HTR-8/SVneo (cell line): ENCODE measurements around the gene IFNG-AS1.

Experiments
- DNase-seq: peaks from one replicate; pipeline ENCODE4 v3.0.0; 2011; ENCODE audit warnings: low spot score, mixed read lengths; ENCODE audit not compliant: insufficient read length
- FAIRE-seq: peaks from 2 replicates; lab custom pipeline; 2011; peaks lifted over from hg19 to GRCh38; lab: Jason Lieb, UNC

The IFNG-AS1 gene

GRCh38 chr12:68031881-68032739, 42.9 kb downstream of the IFNG-AS1 start:
- DNase-seq (no peak), FAIRE-seq (no peak)

DNA sequence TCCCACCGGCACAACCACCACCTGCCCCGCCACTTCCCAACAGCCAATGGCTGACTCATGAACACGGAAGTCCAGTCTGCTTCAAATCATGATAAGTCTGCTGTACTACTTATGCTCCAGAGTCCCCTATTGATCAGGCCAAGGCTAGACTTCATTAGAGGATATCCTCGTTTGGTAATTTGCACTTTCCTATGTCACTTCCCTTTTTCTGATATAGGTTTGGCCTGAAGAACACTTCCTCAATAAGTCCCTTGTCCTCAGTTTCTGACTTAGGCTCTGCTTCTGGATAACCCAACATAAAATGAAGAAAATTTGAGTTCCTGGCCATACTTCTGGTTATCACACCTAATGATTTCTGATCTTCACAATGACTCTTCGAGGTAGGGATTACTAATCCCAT, 45.3 kb downstream of the IFNG-AS1 start:
- no peak for DNase-seq
- no peak for FAIRE-seq

- DNase-seq (no peak), FAIRE-seq (no peak)
Measured at GRCh38 chr12:68036642-68037041, 47.4 kb downstream of the IFNG-AS1 start.

DNA sequence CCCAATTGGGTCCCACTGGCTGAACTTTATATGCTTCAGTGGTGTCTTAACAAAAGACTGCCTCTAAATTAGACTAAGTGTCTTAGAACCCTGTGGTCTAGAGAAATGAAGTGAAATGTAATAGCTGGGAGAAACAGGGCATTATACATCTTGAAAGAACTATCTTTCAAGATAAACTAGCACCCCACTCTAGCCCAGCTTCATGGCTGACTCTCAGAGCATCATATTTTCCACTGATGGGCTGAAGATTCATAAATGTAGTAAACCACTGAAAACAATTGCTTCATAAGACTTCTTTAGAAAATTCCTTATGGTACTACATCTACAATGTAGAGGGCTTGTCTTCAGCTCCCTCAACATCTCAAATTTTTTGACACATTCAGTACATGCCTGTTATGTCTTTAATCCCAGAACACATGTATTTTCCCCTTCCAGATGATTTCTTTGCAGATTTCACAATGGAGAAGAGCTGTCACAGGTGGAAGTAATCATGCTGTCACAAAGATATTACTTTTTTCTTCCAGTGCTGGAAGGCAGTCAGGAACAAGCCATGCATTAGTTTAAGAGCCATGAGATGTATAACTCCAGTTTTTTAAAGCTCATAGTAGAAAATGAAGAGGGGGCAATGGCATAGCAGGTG, 48.5 kb downstream of the IFNG-AS1 start:
- DNase-seq = no peak
- FAIRE-seq = no peak

DNA sequence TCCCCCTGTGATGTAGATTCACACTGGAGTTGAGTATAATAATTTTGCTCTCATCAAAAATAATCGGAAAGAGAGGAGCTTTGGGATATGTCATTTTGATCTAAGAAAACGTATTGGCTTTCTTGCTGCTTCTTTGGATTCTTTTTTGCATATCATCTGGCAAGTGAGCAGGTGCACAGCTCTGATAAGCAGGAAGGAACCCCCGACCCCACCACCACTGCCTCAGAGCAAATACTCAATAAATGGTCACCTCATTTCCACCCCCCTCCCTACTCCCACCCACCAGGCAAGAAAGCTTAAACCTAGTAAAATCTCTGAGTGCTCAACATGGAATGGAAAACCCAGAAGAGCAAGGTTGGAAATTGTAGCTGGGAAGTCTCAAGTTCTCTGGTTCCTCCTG, 49.4 kb downstream of the IFNG-AS1 start:
- no peak for DNase-seq
- FAIRE-seq = no peak

GRCh38 chr12:68040450-68041075, 51.3 kb downstream of the IFNG-AS1 start:
- FAIRE-seq (peak; percentile 51), DNase-seq (peak; percentile 80)

DNA sequence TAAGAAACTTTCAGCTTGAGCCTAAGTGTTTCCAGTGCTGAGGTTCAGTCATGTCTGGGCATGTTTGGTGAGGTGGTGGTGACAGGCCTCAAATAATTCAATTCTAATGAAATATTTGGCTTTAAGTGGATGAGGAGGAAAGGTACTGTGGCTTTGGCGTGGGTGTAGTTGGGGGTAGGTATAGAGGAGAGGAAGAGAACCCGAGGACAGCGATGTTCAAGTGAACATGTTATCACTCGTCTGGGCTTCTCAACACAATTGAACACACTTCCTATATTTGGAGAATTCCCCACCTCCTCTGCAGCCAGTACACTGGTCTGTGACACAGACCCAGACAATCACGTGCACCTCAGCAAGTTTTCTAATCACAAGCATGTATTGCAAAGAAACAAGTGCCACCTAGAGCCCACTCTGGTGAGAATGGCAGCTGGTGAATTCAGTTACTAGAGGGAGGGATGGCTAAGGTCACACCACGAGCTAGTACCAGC, 53.0 kb downstream of the IFNG-AS1 start:
- FAIRE-seq (no peak), DNase-seq (no peak)

DNA sequence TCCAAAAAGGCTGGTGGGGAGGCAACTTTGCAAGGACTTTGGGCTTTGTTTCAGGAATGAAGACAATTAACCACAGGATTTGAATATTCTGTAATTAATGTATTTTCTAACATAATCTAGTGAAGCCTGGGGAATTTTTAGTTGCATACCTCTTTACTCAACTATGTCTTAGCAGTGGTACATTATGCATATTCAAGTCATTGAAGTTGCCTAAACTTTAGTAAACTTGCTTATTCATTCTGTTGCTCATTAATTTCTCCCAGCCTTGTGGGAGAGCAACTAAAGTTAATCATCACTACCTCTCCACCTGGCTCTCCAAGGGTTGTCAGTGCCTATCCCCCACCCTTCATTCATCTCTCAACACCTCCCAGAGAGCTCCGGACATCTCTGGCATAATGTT, 54.2 kb downstream of the IFNG-AS1 start:
- DNase-seq = no peak
- FAIRE-seq = no peak

GRCh38 chr12:68048648-68049297, 59.5 kb downstream of the IFNG-AS1 start:
- no peak for DNase-seq

GRCh38 chr12:68056300-68056699, 67.1 kb downstream of the IFNG-AS1 start:
- no peak for DNase-seq
- no peak for FAIRE-seq

More at GRCh38 chr12:68048648-68049297, 59.5 kb downstream of the IFNG-AS1 start:
- FAIRE-seq = no peak

GRCh38 chr12:68063900-68064590, 74.8 kb downstream of the IFNG-AS1 start:
- no peak for DNase-seq
- FAIRE-seq = no peak

- DNase-seq (no peak), FAIRE-seq (no peak)
Measured at GRCh38 chr12:68065163-68065562, 75.9 kb downstream of the IFNG-AS1 start.

DNA sequence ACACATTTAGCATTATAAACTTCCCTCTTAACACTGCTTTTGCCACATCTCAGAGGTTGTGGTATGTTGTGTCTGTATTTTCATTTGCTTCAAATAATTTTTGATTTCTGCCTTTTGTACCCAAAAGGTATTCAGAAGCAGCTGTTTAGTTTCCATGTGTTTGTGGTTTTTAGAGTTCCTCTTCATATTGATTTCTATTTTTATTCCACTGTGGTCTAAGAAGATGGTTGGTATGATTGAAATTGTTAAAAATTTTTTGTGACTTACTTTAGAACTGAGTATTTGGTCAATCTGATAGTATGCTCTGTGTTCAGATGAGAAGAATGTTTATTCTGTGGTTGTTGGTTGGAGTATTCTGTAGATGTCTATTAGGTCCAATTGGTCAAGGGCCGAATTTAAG, 76.4 kb downstream of the IFNG-AS1 start:
- no peak for DNase-seq
- no peak for FAIRE-seq

GRCh38 chr12:68067762-68068376, 78.6 kb downstream of the IFNG-AS1 start:
- no peak for FAIRE-seq
- no peak for DNase-seq

DNA sequence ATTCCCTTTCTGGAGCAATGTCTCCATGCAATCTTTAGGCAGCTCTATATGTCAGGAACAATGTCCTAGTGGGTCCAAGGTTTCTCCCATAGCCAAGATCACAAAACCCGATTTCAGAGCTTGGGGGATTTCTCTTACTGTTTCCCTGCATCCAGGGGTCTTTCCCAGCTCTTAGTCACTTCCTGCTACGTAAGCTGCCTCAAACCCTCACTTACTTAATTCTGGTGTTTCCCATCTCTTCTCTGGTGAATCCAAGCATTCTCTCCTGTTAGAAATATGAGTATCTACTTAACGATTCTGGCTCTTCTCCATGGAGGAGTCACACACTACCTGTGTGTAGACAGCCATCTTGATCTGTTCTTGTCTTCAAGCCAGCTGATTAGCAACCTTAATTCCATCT, 80.0 kb downstream of the IFNG-AS1 start:
- DNase-seq (no peak), FAIRE-seq (no peak)
